ENCODE results near the gene GABRD. TPM values are rescaled to one million over a fixed set of nuclear protein-coding genes. Genes with fewer than 3 reads are reported as not detected.

Gene GABRD
- total and polyA plus RNA-seq, 2 experiments from 2014 or later, result 2.1 to 5.1 TPM

DNA sequence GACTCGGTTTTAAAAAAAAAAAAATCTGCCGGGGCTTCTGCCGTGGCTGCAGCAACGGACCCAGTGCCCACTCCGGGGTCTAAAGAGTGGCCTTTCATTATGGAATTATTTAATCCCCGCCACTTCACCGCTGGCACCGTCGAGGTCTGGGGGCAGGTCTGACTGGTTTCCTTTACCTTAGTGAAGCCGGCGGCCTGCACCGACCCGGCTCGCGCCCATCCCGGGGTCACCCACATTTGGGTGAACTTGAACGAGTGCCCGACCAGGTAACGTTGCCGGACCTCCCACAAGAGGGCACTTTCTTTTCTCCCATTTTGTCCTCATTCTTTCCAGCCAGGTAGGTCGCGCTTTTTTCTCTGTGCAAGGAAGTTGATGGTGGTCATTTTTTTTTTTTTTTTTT lies 35.4 kb downstream of the GABRD start:
- no peaks in the 10 kb centered on the region for H3K9me3 Mint-ChIP-seq
- H3K4me3 Mint-ChIP-seq, result no peak overlapping the region
- peaks cover 24% of the 10 kb centered on the region for H3K36me3 Mint-ChIP-seq (ENCODE audit: low read depth)
- H3K4me1 Mint-ChIP-seq, result peaks cover 3% of the 10 kb centered on the region
- Histone ChIP-seq H3K79me2 (replicated peaks; ENCODE audit: insufficient read depth) (peaks cover 40% of the 10 kb centered on the region), H3K4me2 (no peak overlapping the region), H3K27me3 (ENCODE audit: insufficient read depth) (no peaks in the 10 kb centered on the region), H3K9me2 (ENCODE audit: insufficient read depth) (no peaks in the 10 kb centered on the region), H3K27ac (ENCODE audit: low read depth) (no peak overlapping the region), H2AFZ (no peak overlapping the region), H3K36me3 (ENCODE audit: insufficient read depth) (peaks cover 3% of the 10 kb centered on the region; the same call in 1 of the 2 replicates), H3K4me3 (no peak overlapping the region), H4K20me1 (replicated peaks; ENCODE audit: insufficient read depth) (peaks cover 25% of the 10 kb centered on the region), H3K4me1 (ENCODE audit: insufficient read depth) (no peaks in the 10 kb centered on the region), H3F3A (replicated peaks; ENCODE audit: low read depth) (0 out of 2 replicates have a peak, but pooled peaks cover 4% of the 10 kb centered on the region)
- no peak for TF ChIP-seq CREB1 (CRISPR knock-in tag; IDR thresholded peaks at IDR 0.05; ENCODE audit: low read depth)
- peak in 1 of 2 experiments; percentile 34; a peak in 3 of 4 replicates for TF ChIP-seq CTCF (conservative IDR thresholded peaks at IDR 0.05; ENCODE audit: low read depth in 2 of 2)
- DNase-seq (ENCODE audit: low spot score) (no peak), ATAC-seq (no peak)
- no peak overlapping the region for H3K27ac Mint-ChIP-seq
- peaks cover 4% of the 10 kb centered on the region for H3K27me3 Mint-ChIP-seq (ENCODE audit: insufficient read depth, low read depth, poor library complexity)

DNA sequence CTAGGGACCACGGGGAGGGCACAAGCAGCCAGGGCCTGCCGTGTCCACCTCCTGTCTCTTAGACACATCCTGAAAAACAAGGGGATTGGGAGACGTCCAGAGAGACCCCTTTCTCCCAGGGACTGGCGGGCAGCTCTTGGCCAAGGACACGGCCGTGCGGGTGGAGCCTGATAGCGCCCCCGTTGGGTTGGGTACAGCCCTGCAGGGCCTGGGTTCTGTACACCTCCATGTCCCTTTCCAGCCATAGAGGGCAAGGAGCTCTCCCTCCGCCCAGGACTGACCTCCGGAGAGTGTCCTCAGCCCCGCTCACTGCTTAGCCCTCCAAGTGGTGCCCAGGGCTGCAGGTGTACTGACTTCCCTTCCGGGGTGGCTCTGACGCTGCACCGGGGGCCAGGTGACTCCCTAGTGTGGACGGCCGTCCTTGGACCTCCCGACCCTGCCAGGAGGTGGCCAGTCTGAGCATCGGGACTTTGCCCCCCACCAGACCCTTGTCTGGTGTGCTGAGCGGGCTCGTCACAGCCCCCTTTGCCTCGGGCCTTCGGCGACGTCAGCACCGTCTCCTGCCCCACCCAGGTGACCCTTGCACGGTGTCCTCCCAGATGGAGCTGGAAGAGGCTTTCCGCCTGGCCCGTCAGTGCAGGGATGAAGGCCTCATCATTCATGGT lies 36.9 kb downstream of the GABRD start:
- H3K4me1 ChIP-seq (ENCODE audit: insufficient read depth), result no peaks in the 10 kb centered on the region
- Mint-ChIP-seq H3K4me1 (peaks cover 3% of the 10 kb centered on the region), H3K4me3 (no peak overlapping the region), H3K27me3 (ENCODE audit: insufficient read depth, low read depth, poor library complexity) (peaks cover 4% of the 10 kb centered on the region), H3K9me3 (no peaks in the 10 kb centered on the region), H3K36me3 (ENCODE audit: low read depth) (peaks cover 24% of the 10 kb centered on the region), H3K27ac (no peak overlapping the region)
- no peak overlapping the region for H3K4me3 ChIP-seq
- H3K36me3 ChIP-seq (ENCODE audit: insufficient read depth), result peaks cover 3% of the 10 kb centered on the region; the same call in 1 of the 2 replicates
- H3K4me2 ChIP-seq, result no peak overlapping the region
- no peak overlapping the region for H2AFZ ChIP-seq
- no peaks in the 10 kb centered on the region for H3K9me2 ChIP-seq (ENCODE audit: insufficient read depth)
- no peak for ATAC-seq
- peaks cover 37% of the 10 kb centered on the region for H3K79me2 ChIP-seq (replicated peaks; ENCODE audit: insufficient read depth)
- H3K27me3 ChIP-seq (ENCODE audit: insufficient read depth), result no peaks in the 10 kb centered on the region
- H3F3A ChIP-seq (replicated peaks; ENCODE audit: low read depth), result no peaks in the 10 kb centered on the region
- peaks cover 22% of the 10 kb centered on the region for H4K20me1 ChIP-seq (replicated peaks; ENCODE audit: insufficient read depth)
- no peak for DNase-seq (ENCODE audit: low spot score)
- H3K27ac ChIP-seq (ENCODE audit: low read depth), result no peak overlapping the region
- TF ChIP-seq, protein P1, sequence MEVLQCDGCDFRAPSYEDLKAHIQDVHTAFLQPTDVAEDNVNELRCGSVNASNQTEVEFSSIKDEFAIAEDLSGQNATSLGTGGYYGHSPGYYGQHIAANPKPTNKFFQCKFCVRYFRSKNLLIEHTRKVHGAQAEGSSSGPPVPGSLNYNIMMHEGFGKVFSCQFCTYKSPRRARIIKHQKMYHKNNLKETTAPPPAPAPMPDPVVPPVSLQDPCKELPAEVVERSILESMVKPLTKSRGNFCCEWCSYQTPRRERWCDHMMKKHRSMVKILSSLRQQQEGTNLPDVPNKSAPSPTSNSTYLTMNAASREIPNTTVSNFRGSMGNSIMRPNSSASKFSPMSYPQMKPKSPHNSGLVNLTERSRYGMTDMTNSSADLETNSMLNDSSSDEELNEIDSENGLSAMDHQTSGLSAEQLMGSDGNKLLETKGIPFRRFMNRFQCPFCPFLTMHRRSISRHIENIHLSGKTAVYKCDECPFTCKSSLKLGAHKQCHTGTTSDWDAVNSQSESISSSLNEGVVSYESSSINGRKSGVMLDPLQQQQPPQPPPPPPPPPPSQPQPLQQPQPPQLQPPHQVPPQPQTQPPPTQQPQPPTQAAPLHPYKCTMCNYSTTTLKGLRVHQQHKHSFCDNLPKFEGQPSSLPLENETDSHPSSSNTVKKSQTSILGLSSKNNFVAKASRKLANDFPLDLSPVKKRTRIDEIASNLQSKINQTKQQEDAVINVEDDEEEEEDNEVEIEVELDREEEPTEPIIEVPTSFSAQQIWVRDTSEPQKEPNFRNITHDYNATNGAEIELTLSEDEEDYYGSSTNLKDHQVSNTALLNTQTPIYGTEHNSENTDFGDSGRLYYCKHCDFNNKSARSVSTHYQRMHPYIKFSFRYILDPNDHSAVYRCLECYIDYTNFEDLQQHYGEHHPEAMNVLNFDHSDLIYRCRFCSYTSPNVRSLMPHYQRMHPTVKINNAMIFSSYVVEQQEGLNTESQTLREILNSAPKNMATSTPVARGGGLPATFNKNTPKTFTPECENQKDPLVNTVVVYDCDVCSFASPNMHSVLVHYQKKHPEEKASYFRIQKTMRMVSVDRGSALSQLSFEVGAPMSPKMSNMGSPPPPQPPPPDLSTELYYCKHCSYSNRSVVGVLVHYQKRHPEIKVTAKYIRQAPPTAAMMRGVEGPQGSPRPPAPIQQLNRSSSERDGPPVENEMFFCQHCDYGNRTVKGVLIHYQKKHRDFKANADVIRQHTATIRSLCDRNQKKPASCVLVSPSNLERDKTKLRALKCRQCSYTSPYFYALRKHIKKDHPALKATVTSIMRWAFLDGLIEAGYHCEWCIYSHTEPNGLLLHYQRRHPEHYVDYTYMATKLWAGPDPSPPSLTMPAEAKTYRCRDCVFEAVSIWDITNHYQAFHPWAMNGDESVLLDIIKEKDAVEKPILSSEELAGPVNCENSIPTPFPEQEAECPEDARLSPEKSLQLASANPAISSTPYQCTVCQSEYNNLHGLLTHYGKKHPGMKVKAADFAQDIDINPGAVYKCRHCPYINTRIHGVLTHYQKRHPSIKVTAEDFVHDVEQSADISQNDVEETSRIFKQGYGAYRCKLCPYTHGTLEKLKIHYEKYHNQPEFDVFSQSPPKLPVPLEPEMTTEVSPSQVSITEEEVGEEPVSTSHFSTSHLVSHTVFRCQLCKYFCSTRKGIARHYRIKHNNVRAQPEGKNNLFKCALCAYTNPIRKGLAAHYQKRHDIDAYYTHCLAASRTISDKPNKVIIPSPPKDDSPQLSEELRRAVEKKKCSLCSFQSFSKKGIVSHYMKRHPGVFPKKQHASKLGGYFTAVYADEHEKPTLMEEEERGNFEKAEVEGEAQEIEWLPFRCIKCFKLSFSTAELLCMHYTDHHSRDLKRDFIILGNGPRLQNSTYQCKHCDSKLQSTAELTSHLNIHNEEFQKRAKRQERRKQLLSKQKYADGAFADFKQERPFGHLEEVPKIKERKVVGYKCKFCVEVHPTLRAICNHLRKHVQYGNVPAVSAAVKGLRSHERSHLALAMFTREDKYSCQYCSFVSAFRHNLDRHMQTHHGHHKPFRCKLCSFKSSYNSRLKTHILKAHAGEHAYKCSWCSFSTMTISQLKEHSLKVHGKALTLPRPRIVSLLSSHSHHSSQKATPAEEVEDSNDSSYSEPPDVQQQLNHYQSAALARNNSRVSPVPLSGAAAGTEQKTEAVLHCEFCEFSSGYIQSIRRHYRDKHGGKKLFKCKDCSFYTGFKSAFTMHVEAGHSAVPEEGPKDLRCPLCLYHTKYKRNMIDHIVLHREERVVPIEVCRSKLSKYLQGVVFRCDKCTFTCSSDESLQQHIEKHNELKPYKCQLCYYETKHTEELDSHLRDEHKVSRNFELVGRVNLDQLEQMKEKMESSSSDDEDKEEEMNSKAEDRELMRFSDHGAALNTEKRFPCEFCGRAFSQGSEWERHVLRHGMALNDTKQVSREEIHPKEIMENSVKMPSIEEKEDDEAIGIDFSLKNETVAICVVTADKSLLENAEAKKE (CRISPR knock-in tag; IDR thresholded peaks at IDR 0.05), result no peak
- TF ChIP-seq STAT1 (IDR thresholded peaks at IDR 0.05; ENCODE audit: unreplicated experiment) (no peak), ZNF331 (CRISPR knock-in tag; IDR thresholded peaks at IDR 0.05; ENCODE audit: low read depth) (no peak), CREB1 (CRISPR knock-in tag; IDR thresholded peaks at IDR 0.05; ENCODE audit: low read depth) (no peak)
- TF ChIP-seq, protein P2, sequence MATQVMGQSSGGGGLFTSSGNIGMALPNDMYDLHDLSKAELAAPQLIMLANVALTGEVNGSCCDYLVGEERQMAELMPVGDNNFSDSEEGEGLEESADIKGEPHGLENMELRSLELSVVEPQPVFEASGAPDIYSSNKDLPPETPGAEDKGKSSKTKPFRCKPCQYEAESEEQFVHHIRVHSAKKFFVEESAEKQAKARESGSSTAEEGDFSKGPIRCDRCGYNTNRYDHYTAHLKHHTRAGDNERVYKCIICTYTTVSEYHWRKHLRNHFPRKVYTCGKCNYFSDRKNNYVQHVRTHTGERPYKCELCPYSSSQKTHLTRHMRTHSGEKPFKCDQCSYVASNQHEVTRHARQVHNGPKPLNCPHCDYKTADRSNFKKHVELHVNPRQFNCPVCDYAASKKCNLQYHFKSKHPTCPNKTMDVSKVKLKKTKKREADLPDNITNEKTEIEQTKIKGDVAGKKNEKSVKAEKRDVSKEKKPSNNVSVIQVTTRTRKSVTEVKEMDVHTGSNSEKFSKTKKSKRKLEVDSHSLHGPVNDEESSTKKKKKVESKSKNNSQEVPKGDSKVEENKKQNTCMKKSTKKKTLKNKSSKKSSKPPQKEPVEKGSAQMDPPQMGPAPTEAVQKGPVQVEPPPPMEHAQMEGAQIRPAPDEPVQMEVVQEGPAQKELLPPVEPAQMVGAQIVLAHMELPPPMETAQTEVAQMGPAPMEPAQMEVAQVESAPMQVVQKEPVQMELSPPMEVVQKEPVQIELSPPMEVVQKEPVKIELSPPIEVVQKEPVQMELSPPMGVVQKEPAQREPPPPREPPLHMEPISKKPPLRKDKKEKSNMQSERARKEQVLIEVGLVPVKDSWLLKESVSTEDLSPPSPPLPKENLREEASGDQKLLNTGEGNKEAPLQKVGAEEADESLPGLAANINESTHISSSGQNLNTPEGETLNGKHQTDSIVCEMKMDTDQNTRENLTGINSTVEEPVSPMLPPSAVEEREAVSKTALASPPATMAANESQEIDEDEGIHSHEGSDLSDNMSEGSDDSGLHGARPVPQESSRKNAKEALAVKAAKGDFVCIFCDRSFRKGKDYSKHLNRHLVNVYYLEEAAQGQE (IDR thresholded peaks at IDR 0.05; ENCODE audit: unreplicated experiment), result no peak
